KMS-11 (cell line): ENCODE data around the gene SLC2A13.

Experiments used
- H2AFZ ChIP-seq: fragments of 200-600 bp; sonication (generic); 2 replicates; pipeline ENCODE4 v1.6.1; 2016; ENCODE audit warnings: antibody characterized with exemption, mixed run types, low read depth
- H3K27ac ChIP-seq: fragments of 200-600 bp; sonication (generic); 2 replicates; pipeline ENCODE4 v1.6.1; 2016; ENCODE audit warnings: mild to moderate bottlenecking, mixed run types
- H3K27me3 ChIP-seq: fragments of 200-600 bp; sonication (generic); 2 replicates; pipeline ENCODE4 v1.6.1; 2017; ENCODE audit warnings: mild to moderate bottlenecking, low read depth, mixed run types, moderate library complexity; ENCODE audit not compliant: insufficient read depth
- H3K36me3 ChIP-seq: fragments of 200-600 bp; sonication (generic); 2 replicates; pipeline ENCODE4 v1.6.1; 2017; ENCODE audit warnings: mild to moderate bottlenecking, mixed run types; ENCODE audit not compliant: insufficient read depth
- H3K4me1 ChIP-seq: fragments of 200-600 bp; sonication (generic); 2 replicates; pipeline ENCODE4 v1.6.1; 2016; ENCODE audit warnings: mild to moderate bottlenecking, low read depth, mixed run types; ENCODE audit not compliant: poor library complexity, severe bottlenecking
- H3K4me2 ChIP-seq: fragments of 200-600 bp; sonication (generic); 2 replicates; pipeline ENCODE4 v1.7.0; 2016; ENCODE audit warnings: mild to moderate bottlenecking, mixed run types
- H3K4me3 ChIP-seq: fragments of 200-600 bp; sonication (generic); IDR thresholded peaks from 2 replicates; pipeline ENCODE4 v1.6.1; 2017; ENCODE audit warnings: low read depth, low read length, mixed read lengths; ENCODE audit not compliant: insufficient read depth
- H3K79me2 ChIP-seq: fragments of 200-600 bp; sonication (generic); 2 replicates; pipeline ENCODE4 v1.6.1; 2016; ENCODE audit warnings: low read depth, mixed run types; ENCODE audit not compliant: insufficient read depth
- H3K9ac ChIP-seq: fragments of 200-600 bp; sonication (generic); 2 replicates; pipeline ENCODE4 v1.6.1; 2016; ENCODE audit warnings: mild to moderate bottlenecking, mixed run types
- H4K20me1 ChIP-seq: fragments of 200-600 bp; sonication (generic); 2 replicates; pipeline ENCODE4 v1.6.1; 2016; ENCODE audit warnings: mild to moderate bottlenecking, mixed run types; ENCODE audit not compliant: insufficient read depth
- TF ChIP-seq, protein P1 (sequence below): fragments of 200-600 bp; sonication (generic); conservative IDR thresholded peaks from 2 replicates; pipeline ENCODE4 v1.6.1; 2017; ENCODE audit warnings: low read depth, mild to moderate bottlenecking, antibody characterized with exemption, low read length, moderate library complexity, mixed read lengths

Gene SLC2A13

DNA sequence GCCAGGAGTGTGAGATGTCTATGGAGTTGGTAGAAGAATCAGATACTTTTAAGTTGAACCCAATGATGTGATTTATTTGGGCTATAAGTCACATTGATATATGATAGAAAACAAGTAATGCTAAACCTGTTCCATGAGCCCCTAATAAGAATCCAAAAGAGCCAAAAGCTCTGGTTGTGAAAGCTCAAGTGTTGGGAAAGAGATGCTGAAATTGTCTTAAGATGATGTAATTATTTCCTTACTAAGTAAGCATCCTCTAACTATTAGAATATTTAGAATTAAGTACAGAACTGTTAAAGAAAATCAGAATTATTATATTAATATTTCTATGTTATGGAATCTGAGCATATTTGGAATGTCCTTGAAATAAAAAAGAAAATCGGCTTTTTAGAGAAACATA lies 17.6 kb upstream of the SLC2A13 start:
- no peak overlapping the region for H2AFZ ChIP-seq
- no peak overlapping the region for H3K9ac ChIP-seq
- no peak overlapping the region for H3K4me2 ChIP-seq
- H3K4me1 ChIP-seq = no peaks in the 10 kb centered on the region
- H3K27me3 ChIP-seq = no peaks in the 10 kb centered on the region
- H3K4me3 ChIP-seq = no peak overlapping the region
- TF ChIP-seq, protein P1, sequence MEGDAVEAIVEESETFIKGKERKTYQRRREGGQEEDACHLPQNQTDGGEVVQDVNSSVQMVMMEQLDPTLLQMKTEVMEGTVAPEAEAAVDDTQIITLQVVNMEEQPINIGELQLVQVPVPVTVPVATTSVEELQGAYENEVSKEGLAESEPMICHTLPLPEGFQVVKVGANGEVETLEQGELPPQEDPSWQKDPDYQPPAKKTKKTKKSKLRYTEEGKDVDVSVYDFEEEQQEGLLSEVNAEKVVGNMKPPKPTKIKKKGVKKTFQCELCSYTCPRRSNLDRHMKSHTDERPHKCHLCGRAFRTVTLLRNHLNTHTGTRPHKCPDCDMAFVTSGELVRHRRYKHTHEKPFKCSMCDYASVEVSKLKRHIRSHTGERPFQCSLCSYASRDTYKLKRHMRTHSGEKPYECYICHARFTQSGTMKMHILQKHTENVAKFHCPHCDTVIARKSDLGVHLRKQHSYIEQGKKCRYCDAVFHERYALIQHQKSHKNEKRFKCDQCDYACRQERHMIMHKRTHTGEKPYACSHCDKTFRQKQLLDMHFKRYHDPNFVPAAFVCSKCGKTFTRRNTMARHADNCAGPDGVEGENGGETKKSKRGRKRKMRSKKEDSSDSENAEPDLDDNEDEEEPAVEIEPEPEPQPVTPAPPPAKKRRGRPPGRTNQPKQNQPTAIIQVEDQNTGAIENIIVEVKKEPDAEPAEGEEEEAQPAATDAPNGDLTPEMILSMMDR = no peak
- H3K79me2 ChIP-seq = no peaks in the 10 kb centered on the region
- H3K36me3 ChIP-seq = no peaks in the 10 kb centered on the region
- no peak overlapping the region for H3K27ac ChIP-seq
- H4K20me1 ChIP-seq = no peaks in the 10 kb centered on the region

DNA sequence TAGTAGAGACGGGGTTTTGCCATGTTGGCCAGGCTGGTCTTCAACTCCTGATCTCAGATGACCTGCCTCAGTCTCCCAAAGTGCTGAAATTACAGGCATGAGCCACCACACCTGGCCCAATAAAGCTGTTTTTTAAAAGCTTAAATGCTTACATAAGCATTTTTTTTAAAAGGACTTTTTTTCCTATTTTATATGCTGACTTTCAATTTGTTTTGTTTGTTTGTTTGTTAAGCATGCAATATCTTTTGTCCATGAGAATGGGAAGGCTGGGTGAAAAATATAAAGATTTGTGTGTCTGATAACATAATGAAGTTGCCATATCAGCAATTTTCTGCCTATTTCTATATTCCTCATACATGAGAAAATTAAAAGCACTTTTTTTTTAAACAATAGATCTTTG lies 17.0 kb upstream of the SLC2A13 start:
- no peak overlapping the region for H3K4me2 ChIP-seq
- H4K20me1 ChIP-seq = no peaks in the 10 kb centered on the region
- TF ChIP-seq, protein P1 = no peak
- no peaks in the 10 kb centered on the region for H3K36me3 ChIP-seq
- no peak overlapping the region for H3K4me3 ChIP-seq
- no peaks in the 10 kb centered on the region for H3K27me3 ChIP-seq
- H2AFZ ChIP-seq = no peak overlapping the region
- H3K79me2 ChIP-seq = no peaks in the 10 kb centered on the region
- H3K9ac ChIP-seq = no peak overlapping the region
- H3K4me1 ChIP-seq = peaks cover 1% of the 10 kb centered on the region
- H3K27ac ChIP-seq = no peak overlapping the region

DNA sequence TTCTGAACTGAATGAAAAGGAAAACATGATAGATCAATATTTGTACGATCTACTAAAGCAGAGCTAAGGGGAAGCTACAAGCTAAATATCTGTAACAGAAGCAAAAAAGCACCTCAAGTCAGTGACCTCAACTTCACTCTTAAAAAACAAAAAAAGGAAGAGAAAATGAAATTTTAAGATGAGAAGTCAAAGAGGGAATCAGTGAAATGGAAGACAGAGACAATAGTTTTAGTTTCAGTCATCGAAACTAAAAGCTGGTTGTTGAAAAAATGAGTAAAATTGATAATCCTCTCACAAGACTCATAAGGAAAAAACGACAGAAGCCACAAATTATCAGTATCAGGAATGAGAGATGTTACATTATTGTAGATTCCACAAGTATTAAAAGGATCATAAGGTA lies 11.9 kb upstream of the SLC2A13 start:
- Histone ChIP-seq H4K20me1 (no peaks in the 10 kb centered on the region), H3K4me1 (peaks cover 6% of the 10 kb centered on the region), H3K9ac (no peak overlapping the region), H3K27me3 (no peaks in the 10 kb centered on the region), H3K79me2 (no peaks in the 10 kb centered on the region), H3K36me3 (no peaks in the 10 kb centered on the region), H3K27ac (no peak overlapping the region), H3K4me2 (no peak overlapping the region), H3K4me3 (no peak overlapping the region), H2AFZ (no peak overlapping the region)
- TF ChIP-seq, protein P1 = no peak

DNA sequence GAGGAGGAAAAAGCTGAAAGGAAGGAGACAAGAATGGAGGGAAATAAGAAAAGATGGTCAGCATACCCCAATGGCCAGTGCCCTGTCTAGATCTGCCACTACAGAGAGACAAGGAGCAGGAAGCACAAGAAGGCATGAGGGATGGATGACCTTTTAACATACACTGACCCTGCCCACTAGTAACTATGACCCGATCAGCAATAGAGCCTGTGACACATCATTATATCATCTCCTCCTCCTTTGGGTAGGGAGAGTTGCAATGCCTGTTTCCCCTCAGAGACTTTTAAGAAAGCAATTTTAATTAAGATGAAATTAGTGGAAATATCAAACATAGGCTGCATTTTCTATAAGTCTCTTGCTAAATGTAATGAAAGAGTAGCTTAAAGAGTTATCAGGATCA lies 4.7 kb upstream of the SLC2A13 start:
- no peak overlapping the region for H3K4me3 ChIP-seq
- H3K36me3 ChIP-seq = no peaks in the 10 kb centered on the region
- H3K4me2 ChIP-seq = no peak overlapping the region
- H3K27me3 ChIP-seq = no peaks in the 10 kb centered on the region
- H3K27ac ChIP-seq = no peak overlapping the region
- no peaks in the 10 kb centered on the region for H3K79me2 ChIP-seq
- TF ChIP-seq, protein P1 = no peak
- no peak overlapping the region for H2AFZ ChIP-seq
- H3K4me1 ChIP-seq = peaks cover 2% of the 10 kb centered on the region
- no peak overlapping the region for H3K9ac ChIP-seq
- no peaks in the 10 kb centered on the region for H4K20me1 ChIP-seq
